DLD1 (cell line): ENCODE data around the gene TBL1X.

Experiments
- in situ Hi-C: cut with HindIII; loops from 2 replicates; pipeline ENCODE4 v1.10.0; 2017; ENCODE audit warnings: low sequenced_read_pairs

The TBL1X gene

DNA sequence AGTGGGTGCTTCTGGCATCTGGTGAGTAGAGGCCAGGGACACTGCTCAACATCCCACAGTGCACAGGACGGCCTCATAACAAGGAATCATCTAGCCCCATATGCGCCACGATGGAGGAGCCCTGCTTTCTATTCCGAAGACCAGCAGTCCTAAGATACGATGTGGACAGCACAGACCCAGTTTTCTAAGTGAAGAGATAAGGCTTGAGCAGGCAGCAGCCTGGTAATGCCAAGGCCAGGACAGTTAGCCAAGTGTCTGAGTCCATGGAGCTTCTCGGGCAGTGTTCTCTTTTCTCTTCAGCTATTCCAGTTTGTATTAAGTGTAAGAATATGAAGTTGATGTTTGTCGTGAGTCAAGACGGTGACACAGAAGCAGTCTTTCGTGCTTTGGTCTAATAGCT is 112.7 kb downstream of the TBL1X start:
- in situ Hi-C loops: no loop called here

DNA sequence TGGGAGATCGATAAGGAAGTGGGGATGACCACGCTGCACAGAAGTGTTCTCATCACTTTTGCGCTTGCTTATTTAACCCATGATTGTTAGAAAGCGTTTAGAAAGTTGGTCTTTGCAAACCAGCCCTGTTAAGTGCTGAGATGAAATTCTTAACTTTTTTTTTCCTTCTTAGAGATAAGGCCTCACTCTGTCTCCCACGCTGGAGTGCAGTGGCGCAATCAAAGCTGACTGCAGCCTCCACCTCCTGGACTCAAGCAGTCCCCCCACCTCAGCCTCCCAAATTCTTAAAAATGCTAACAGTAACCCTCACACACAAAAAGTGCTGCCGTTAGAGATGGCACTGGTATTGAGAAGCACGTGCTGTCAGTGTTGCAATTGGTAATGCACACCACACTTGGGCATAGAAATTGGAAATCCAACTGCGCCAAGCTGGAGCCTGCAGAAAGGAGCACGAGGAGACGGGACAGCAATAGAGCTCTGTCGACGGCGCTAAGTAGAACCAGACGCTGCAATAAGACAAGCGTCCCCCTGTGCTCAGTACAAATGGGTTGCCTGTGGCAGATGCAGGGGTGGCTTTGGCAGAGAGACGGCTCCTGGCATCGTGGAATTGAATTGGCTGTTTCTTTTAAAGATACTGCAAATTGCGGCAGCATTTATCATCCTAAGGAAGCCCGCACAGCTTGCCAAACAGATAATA is 113.4 kb downstream of the TBL1X start:
- in situ Hi-C loops: no loop called here

DNA sequence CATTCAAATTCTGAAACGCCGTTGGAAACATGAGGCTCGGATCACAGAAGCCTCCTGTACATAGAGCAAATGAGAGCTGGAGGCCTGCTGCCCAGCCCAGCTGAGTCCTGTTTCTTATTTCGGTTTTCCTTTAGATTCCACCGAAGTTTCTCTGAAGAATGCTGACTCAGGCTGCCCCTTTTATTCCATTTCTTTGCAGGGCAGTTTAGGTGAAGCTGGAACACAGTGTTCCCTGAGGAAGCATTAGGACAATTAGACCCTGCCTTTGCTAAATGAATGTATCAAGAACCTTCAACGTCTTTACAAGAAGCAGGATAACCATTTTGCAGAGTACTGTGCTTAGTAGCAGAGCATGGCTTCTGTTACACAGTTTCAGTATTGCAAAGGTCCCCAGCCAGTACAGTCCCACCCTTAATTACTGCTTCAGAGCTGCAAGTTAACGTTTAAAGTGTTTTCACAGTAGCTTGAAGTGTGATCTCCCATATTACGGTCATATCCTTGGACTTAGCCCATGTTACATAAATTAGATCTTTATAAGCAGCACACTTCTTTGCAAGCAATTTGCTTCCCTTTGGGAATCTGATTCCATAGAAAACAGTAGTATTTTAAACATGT is 117.0 kb downstream of the TBL1X start:
- in situ Hi-C loops: no loop called here

DNA sequence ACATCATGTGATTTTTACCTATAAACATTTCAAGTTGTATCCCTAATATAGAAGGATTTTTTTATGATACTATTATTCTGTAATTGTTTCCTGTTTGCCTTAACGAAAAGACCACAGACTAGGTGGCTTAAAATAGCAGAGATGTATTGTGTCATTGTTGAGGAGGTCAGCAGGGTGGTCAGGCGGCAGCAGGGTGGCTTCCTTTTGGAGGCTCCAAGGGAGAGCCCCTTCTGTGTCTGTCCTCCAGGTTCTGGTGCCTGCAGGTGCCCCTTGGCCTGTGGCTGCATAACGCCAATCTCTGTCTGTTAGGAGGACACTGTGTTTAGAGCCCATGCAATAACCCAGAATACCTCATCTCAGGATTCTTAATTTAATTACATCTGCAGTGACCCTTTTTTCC is 118.1 kb downstream of the TBL1X start:
- in situ Hi-C loops: no loop called here

DNA sequence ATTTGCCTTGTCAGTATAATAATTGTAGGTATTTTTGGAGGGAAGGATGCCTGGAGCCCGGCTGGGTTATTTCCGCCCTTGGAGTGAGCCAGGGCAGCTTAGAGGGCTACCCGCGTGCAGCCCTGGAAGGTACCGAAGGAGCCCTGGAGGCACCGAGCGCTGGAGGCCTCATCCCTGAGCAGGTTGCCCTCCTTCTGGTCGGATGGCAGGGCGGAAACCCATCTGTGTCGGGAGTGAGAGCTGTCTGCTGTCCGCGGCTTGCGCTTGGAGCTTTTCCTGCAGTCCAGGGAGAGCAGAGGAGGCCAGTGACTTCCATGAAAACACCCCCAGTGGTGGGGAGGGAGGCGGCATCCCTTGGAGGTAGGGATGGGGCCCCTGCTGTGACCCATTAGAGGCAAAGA is 122.1 kb downstream of the TBL1X start:
- in situ Hi-C loops: no loop called here

DNA sequence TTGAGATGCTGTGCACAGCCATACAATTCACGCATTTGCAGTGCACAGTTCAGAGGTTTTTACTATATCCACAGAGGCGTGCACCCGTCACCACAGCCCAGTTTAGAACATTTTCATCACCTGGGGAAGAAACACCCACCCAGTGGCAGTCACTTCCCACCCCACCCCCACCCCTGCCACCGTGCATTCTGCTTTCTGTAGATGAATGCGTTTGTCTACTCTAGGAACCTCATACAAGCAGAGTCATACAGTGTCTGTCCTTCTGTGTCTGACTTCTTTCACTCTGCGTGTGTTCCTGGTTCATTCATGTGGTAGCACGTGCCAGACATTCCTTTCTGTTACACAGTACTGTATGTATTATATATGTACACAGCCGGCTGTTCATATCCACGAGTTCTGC is 122.8 kb downstream of the TBL1X start:
- in situ Hi-C loops: no loop called here

DNA sequence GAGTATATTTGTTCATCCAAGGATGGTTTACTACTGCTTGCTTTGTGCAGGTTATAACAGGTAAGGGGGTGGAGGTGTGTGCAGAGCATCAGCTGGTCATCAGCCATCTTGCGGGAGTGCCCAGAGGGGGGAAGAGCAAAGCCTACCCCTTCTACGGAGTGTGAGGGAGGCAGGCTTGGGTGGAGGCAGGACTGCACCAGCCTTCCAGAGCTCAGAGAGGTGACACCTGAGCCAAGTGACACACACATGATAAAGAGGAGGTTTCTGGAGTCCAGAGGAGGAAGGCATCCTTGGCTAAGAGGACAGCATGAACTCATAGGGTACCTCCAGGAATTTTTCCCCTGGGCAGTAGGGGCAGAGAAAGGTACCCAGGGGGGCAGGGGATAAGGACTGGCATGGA is 126.6 kb downstream of the TBL1X start:
- in situ Hi-C loops: no loop called here

DNA sequence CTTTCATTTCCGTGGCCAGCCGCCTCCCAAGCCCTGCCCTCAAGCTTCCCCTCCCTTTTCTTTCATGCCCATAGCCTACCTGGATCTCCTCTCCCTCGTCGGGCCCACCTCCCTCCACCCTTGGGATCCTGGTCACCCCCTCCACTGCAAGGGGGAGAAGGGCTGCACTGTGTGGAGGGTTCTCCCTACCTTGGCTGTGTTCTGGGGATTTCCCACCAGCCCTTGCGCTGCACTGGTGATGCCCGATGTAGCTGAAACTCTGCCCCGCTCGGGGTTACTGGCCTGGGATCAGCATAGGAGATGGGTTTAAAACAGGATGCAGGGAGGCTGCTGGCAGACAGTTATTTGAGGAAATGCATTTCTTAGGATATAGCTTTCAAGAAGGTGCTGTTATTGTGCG is 128.9 kb downstream of the TBL1X start:
- in situ Hi-C loops: no loop called here

DNA sequence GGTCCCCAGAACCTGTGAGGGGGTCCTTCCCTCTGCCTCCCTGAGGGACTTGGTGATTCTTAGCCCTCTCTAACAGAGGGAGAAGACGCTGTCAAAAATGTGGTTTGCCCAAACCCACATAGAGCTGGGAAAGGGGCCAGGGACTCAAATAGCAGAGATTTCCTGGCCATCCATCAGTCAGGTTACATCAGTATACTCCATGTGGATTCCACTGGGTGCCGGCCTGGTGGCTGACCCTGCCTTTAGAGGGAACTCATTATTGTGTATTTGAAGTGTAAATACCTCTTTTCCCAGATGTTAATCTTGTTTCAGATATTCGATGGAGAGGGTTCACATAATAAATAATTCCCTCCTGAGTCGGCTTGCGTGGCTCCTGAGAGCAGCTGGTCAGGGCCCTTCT is 130.3 kb downstream of the TBL1X start:
- in situ Hi-C loops: no loop called here

DNA sequence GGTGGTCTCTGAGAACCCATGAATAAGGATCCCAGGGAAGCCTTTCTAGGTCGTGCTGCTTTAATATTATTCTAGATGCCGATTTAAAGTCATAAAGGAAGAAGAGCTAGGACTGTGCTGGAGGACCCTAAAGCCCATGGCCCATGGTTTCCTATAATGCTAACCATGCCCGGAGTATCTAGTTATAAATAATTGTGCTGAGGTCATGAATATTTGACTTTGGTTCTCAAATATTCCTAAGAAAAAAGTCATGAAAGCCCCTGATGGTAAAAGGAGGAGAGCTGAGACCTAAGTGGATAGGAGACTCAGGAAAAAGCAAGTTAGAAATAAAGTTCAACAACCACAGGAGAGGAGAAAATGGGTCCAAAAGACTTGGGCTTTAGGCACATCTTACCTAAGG is 132.0 kb downstream of the TBL1X start:
- in situ Hi-C loops: no loop called here

DNA sequence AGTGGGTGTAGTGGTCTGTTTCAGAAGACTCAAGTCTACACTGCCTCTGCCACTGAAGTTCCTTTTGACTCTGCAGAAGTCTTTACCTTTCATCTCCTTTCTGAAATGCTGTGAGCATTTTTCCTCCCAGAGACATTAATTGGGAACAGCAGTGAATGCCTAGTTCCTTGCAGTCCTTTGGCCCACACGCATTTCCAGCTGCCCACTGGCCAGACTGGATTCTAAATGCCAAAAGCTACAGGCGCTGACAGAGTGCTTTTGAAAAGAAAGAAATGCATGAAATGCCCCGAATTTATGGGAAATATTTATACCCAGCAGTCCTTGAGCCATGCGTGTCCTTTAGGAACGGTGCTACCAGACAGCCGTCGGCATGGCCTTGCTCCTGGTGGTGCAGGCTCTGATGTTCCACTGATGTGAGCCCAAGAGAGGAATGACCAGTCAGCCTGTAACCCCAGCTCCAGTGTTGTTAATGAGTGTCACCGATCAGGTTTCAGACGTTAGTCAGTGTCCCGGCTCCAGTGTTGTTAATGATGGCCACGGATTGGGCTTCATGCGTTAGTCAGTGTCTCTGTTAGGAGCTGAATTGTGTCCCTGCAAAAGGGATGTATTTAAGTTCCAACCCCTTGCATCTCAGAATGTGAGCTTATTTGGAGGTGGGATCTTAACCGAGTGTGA is 132.6 kb downstream of the TBL1X start:
- in situ Hi-C loops: no loop called here

DNA sequence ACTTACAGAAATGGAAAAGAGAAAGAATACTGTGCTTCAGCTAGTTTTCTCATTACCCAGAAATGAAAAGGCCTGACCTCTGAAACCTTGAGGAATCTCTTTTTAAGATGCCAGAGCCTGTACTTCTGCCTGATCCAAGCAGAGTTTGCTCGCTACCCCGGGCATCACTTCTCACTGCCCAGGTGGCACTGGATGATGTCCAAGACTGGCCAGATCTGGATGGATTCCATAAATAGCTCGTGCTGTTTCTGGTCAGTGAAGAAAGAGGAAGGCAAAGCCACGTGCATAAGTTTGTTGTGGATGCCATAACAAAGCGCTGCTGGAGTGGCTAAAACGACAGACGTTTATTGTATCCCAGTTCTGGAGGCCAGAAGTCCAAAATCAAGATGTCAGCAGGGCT is 133.5 kb downstream of the TBL1X start:
- in situ Hi-C loops: no loop called here

DNA sequence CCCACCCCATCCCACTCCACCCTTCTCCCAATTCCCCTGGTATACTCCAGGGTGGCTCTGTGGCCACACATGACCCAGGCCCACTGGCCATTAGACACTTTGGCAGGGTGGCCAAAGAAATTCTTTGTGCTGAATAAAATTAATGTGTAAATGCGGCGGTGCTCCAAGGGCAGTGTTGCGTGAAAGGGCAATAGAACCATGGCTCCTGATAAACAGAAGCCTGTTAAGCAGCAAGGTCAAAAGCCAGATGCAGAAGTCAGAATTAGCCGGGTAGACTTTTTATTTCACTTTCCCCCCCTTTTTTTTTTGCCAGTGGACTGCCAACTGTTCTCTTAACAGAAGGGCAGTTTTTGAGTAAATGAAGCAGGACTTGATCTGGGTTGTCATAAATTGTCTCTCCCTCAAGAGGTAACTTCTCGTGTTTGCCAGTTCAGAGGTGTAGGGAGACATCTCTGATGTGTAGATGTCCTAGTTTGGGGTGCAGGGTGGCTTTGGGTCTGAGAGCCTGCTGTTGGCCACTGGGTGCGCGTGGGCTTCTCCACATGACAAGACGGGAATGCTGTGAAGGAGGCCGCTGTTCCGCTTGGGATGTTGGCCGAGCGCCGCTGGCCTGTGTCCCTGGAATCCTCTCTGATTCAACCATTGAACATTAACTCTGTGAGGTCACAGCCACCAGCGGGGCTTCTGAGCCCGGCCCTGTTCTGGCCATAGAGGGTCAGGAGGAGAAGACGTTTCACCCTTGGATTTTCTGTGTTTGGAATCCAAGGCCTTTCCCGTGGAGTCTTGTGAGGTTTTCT is 139.5 kb downstream of the TBL1X start:
- in situ Hi-C loops: no loop called here

DNA sequence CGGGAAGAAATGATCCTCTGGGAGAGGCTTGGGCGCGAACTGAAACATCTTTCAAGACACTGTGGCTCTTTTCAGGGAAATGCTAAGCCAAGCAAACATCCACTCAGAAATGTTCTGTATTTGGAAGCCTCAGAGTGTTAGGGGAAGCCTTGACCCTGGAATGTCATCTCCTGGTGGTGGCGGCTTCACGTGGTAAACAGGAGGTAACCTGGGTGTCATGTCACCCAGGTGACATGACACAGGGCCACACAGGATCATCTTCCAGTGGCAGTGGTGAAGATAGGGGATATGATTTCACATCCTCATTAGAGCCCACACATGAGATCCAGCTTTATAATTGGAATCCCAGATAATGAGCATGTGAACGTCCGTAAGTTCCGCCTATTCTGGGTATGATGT is 140.0 kb downstream of the TBL1X start:
- in situ Hi-C loops: no loop called here

DNA sequence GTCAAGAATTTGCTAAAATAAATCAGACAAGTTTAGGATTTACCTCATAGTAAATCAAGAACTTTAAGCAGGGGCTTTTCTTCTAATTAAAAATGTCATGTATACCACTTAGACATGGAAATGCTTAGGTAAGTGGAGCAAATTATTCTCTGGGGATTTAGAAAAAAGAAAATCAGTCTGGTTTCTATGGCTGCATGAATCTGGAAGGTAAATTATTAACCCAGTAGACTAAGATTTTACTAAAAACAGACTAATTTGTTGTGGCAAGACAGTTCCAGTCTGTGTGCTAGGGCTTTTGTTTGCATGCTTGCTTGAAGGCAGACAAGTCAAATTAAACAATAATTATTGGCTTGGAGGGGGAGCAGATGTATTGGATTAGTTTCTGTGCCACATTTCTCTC is 140.6 kb downstream of the TBL1X start:
- in situ Hi-C loops: no loop called here

DNA sequence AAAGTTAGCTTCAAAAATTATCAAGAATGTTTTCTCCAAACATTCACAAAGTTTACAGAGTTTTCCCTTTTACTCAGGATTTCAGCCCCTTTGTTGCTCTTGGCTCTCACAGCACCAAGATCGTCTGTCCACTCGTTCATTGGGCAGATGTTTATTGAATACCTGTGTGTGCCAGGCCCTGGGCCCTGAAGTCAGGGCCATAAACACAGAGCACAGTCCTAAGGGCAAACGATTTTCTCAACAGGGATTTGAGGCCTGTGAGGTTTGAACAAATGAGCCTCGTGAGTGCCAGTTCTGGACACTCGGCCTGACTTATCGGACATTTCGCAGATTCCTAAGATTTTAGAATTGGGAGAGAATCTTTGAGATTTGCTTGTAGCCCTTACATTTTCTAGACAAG is 142.1 kb downstream of the TBL1X start:
- in situ Hi-C loops: no loop called here

DNA sequence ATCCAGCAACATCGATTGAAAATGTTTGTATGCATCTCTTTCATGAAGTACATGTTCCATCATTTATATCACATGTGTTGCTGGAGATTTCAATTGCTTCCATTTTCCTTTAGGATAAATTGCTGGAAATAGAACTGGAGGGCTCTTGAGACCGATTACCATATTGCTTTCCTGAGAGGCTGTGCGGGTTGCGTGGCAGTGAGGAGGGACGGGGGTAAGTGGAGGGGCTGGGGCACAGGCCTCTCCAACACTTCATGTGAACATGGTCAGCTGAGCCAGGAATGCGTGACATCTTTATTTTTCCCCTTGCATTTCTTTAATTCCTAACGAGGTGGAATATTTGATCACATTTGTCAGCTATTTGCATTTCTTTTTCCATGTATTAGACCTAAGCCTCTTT is 144.6 kb downstream of the TBL1X start:
- in situ Hi-C loops: no loop called here

DNA sequence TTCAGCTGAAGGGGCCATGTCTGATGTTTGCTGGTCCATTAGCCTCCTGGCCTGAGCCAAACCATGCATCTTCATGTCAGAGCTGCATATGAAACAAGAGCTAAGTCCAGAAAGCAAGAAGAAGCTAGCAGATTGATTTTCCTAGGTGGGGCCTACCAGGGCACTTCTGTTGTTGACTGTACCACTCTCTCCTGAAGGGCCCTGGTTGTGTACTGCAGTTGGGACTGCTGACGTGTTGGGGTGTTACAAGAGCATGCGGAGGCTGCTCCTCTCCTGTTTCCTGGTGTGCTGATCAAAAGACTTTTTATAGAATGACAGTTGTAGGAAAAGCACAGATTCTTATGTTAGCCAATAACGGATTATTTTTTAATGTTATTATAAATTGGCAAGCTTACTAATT is 145.1 kb downstream of the TBL1X start:
- in situ Hi-C loops: no loop called here

DNA sequence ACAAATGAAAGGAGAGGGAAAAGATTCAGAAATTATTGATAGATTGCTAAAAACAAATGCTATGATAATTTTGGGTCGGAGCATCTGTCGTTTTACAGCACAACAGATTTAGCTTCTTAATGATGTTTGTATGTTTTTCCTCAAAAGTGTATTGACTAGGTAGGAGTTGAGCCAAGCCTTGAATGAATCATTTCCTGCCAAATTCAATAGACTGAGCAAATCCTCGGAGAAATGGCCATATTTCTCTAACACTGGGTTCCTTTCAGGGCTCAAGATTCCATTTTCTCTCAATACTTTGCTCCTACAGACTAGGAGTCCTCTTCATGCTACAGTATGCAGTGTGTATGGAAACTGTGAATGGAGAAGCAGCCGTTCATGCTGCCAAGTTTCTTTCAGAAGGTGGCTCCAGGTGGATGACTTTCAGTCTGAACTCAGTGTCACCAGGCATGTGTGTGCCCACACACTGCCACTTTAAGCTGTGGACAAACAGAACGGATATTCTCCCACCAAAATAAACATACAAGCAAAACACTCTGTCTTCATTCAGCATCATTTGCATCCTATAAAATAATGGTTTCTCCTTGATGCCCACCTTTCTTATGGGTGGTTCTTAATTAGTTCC is 146.0 kb downstream of the TBL1X start:
- in situ Hi-C loops: no loop called here

DNA sequence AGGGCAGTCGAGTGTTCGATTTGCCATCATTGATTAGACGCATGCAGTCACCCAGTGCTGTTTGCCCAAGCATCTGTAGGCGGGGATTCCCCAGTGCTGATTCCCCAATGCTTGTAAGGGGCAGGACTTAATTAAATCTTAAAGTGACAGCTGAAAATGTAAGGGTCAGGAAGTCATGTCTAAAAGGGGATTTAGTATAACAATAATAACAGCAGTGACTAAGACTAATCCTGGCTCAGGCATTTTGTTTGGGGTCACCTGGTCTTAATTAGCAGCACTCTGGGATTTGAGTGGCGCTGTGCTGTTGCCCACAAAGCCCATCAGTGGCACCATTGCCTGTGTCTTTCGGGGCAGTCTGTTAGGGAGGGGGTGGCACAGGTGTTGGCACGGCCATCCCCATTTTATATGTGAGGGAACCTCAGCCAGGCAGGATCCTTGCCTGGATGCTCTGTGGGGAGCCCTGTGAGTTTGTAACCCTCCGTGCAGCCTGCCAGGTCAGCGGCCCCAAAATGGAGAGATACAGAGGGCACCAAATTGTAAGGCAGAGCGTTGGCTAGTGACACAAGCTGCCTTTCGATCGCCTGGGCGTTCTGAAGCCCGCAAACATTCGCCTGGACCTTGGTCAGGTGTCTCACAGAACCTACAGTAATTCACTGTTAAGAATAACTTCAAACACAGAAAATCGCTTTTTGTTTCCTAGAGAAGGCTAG is 146.7 kb downstream of the TBL1X start:
- in situ Hi-C loops: no loop called here

DNA sequence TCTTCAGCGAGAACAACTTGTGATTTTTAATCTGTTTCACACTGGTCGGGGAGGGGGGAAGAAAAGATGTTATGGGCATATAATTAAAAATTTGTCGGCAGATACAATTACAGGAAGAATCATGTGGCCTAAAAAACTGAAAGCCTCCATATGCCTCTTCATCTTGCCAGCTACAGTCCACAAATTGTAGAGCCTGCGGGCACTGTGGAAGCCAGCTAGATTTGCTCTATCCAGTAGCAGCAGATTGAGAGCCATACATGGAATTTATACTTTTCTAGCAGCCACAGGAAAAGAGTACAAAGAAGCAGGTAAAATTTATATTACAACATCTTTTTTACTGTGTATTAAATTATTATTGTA is 147.3 kb downstream of the TBL1X start:
- in situ Hi-C loops: no loop called here
